Activated T-cell treated with anti-CD3 and anti-CD28 coated beads, Interleukin-2, amount 50 U/mL, for 48 hours (primary cell): Measurements from ENCODE around the gene BICRAL.
"Not testable (repeated sequence)": the region's sequence is repeated elsewhere in the genome, so short reads cannot be mapped to it uniquely, and the experiment has no call there.

Experiments
- DNase-seq, 2 experiments: peaks; one replicate each; pipeline ENCODE4 v3.0.0-alpha.2; 2020

The BICRAL gene

GRCh38 chr6:42795651-42796050 lies 13.8 kb downstream of the BICRAL start:
- DNase-seq: no peak

- no peak for DNase-seq
Observed at GRCh38 chr6:42796171-42796570, 14.3 kb downstream of the BICRAL start.

- not testable (repeated sequence) for DNase-seq
Observed at GRCh38 chr6:42797696-42798095, 15.8 kb downstream of the BICRAL start.

- DNase-seq: no peak
Observed at GRCh38 chr6:42805297-42805861, 23.5 kb downstream of the BICRAL start.

GRCh38 chr6:42806359-42806758 lies 24.5 kb downstream of the BICRAL start:
- DNase-seq: not testable (repeated sequence)

- no peak for DNase-seq
Observed at GRCh38 chr6:42808492-42809483, 26.9 kb downstream of the BICRAL start.

GRCh38 chr6:42813074-42813645 lies 31.3 kb downstream of the BICRAL start:
- no peak for DNase-seq

- DNase-seq: no peak
Observed at GRCh38 chr6:42813906-42814444, 32.1 kb downstream of the BICRAL start.

GRCh38 chr6:42815726-42816125 lies 33.9 kb downstream of the BICRAL start:
- not testable (repeated sequence) for DNase-seq

- no peak for DNase-seq
Observed at GRCh38 chr6:42817907-42818306, 36.1 kb downstream of the BICRAL start.

GRCh38 chr6:42818416-42818815 lies 36.6 kb downstream of the BICRAL start:
- DNase-seq: no peak

- DNase-seq: no peak
Observed at GRCh38 chr6:42818878-42819277, 37.0 kb downstream of the BICRAL start.

GRCh38 chr6:42819803-42820511 lies 38.1 kb downstream of the BICRAL start:
- DNase-seq: no peak

GRCh38 chr6:42820512-42821340 lies 38.9 kb downstream of the BICRAL start:
- no peak for DNase-seq

GRCh38 chr6:42821341-42821668 lies 39.5 kb downstream of the BICRAL start:
- DNase-seq: no peak

GRCh38 chr6:42821846-42822245 lies 40.0 kb downstream of the BICRAL start:
- no peak for DNase-seq

- no peak for DNase-seq
Observed at GRCh38 chr6:42829561-42830092, 47.8 kb downstream of the BICRAL start.

- DNase-seq: no peak
Observed at GRCh38 chr6:42831237-42831636, 49.4 kb downstream of the BICRAL start.

GRCh38 chr6:42834056-42834455 lies 52.2 kb downstream of the BICRAL start:
- DNase-seq: no peak

- DNase-seq: no peak
Observed at GRCh38 chr6:42841844-42842584, 60.2 kb downstream of the BICRAL start.

- no peak for DNase-seq
Observed at GRCh38 chr6:42845327-42845694, 63.5 kb downstream of the BICRAL start.
